ENCODE results near the gene RNU7-1. TPM values are rescaled to one million over a fixed set of nuclear protein-coding genes. Genes with fewer than 3 reads are reported as not detected.

Gene RNU7-1
- total RNA-seq, 1 donor from 2014 or later: not detected

DNA sequence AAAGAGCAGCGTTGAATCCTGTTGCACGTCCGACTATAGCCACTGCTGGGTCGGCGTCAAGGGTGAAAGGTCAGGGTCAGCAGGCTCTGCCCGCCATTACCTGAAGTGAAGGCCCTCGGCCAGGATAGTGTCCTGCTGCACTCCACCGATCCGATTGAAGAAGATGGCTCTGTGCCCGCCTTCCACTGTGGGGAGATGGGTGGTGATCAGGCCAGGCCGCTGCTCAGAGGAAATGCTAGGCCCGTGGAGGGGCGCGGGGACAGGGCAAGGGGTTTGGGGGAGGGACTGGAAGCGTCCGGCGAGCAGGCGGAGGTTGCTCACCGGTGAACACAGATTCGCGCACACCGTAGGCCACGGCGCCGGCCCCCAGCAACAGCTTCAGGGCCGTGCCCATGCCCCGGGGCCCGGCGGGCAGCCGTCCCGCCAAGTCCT, 26.5 kb downstream of the RNU7-1 start:
- no peaks in the 10 kb centered on the region for H3K9me3 Mint-ChIP-seq
- H3K4me1 Mint-ChIP-seq: peaks cover 33% of the 10 kb centered on the region
- peaks cover 4% of the 10 kb centered on the region for H3K36me3 Mint-ChIP-seq
- peak overlapping the region; percentile 100 for H3K27ac Mint-ChIP-seq
- no peaks in the 10 kb centered on the region for H3K27me3 Mint-ChIP-seq (ENCODE audit: low read depth)
- TF ChIP-seq, protein P1, sequence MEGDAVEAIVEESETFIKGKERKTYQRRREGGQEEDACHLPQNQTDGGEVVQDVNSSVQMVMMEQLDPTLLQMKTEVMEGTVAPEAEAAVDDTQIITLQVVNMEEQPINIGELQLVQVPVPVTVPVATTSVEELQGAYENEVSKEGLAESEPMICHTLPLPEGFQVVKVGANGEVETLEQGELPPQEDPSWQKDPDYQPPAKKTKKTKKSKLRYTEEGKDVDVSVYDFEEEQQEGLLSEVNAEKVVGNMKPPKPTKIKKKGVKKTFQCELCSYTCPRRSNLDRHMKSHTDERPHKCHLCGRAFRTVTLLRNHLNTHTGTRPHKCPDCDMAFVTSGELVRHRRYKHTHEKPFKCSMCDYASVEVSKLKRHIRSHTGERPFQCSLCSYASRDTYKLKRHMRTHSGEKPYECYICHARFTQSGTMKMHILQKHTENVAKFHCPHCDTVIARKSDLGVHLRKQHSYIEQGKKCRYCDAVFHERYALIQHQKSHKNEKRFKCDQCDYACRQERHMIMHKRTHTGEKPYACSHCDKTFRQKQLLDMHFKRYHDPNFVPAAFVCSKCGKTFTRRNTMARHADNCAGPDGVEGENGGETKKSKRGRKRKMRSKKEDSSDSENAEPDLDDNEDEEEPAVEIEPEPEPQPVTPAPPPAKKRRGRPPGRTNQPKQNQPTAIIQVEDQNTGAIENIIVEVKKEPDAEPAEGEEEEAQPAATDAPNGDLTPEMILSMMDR (IDR thresholded peaks at IDR 0.05; ENCODE audit: unreplicated experiment): no peak
- DNase-seq (ENCODE audit: low spot score in 2 of 2, unreplicated experiment in 2 of 2): peak in 1 of 2 experiments; percentile 53
- peak overlapping the region; percentile 100 for H3K4me3 Mint-ChIP-seq

- TF ChIP-seq, protein P1 (IDR thresholded peaks at IDR 0.05; ENCODE audit: unreplicated experiment): no peak
- Mint-ChIP-seq H3K27me3 (ENCODE audit: low read depth) (no peaks in the 10 kb centered on the region), H3K4me1 (peaks cover 17% of the 10 kb centered on the region), H3K27ac (no peak overlapping the region), H3K4me3 (no peak overlapping the region), H3K36me3 (peaks cover 19% of the 10 kb centered on the region), H3K9me3 (no peaks in the 10 kb centered on the region)
- no peak for DNase-seq (ENCODE audit: low spot score in 2 of 2, unreplicated experiment in 2 of 2)
Measured at GRCh38 chr12:6974180-6974579, 30.6 kb downstream of the RNU7-1 start.

GRCh38 chr12:6975297-6976032, 31.8 kb downstream of the RNU7-1 start:
- TF ChIP-seq, protein P1 (IDR thresholded peaks at IDR 0.05; ENCODE audit: unreplicated experiment): no peak
- Mint-ChIP-seq H3K27ac (no peak overlapping the region), H3K36me3 (peaks cover 21% of the 10 kb centered on the region), H3K4me3 (no peak overlapping the region), H3K27me3 (ENCODE audit: low read depth) (no peaks in the 10 kb centered on the region), H3K9me3 (no peaks in the 10 kb centered on the region), H3K4me1 (peaks cover 12% of the 10 kb centered on the region)
- no peak for DNase-seq (ENCODE audit: low spot score in 2 of 2, unreplicated experiment in 2 of 2)

DNA sequence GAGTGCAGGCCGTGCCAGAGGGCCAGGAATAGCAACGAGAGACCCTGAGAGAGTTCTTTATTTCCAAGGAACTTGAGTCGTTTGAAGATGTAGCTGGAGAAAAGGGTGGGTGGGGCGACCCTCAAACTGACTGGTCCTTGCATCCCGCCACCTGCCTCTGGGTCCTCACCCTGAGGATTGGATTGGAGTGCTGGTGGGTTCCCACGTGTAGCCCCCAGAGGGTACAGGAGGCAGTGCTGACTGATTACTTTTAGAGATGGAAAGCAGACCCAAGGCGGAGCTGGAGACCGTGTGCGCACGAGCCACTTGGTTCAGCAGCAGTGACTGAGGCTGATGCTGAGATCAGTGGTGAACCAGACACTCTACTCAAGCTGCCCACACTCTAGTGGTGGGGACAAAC, 34.0 kb downstream of the RNU7-1 start:
- Mint-ChIP-seq H3K4me3 (no peak overlapping the region), H3K4me1 (no peaks in the 10 kb centered on the region), H3K27ac (no peak overlapping the region), H3K36me3 (peaks cover 24% of the 10 kb centered on the region), H3K9me3 (no peaks in the 10 kb centered on the region), H3K27me3 (ENCODE audit: low read depth) (no peaks in the 10 kb centered on the region)
- TF ChIP-seq, protein P1 (IDR thresholded peaks at IDR 0.05; ENCODE audit: unreplicated experiment): no peak
- no peak for DNase-seq (ENCODE audit: low spot score in 2 of 2, unreplicated experiment in 2 of 2)

GRCh38 chr12:6978188-6978587, 34.6 kb downstream of the RNU7-1 start:
- Mint-ChIP-seq H3K27ac (no peak overlapping the region), H3K36me3 (peaks cover 24% of the 10 kb centered on the region), H3K9me3 (no peaks in the 10 kb centered on the region), H3K4me3 (no peak overlapping the region), H3K4me1 (no peaks in the 10 kb centered on the region), H3K27me3 (ENCODE audit: low read depth) (no peaks in the 10 kb centered on the region)
- DNase-seq (ENCODE audit: low spot score in 2 of 2, unreplicated experiment in 2 of 2): no peak
- TF ChIP-seq, protein P1 (IDR thresholded peaks at IDR 0.05; ENCODE audit: unreplicated experiment): no peak
